ENCODE results near the gene PGAP6. TPM values are rescaled to one million over a fixed set of nuclear protein-coding genes. Genes with fewer than 3 reads are reported as not detected.

PGAP6 gene
- total and polyA plus RNA-seq, 2 of the 8 experiments (the other 6 are each of a cell fraction or from before 2014, with no cell fraction given): 86.8 to 364 TPM

- H3K4me2 ChIP-seq (ENCODE audit: insufficient read depth in 1 of 2, low read depth in 2 of 2, low read length in 2 of 2): peak within 1 kb of the TSS; percentile 88 to 91
- no peak within 1 kb of the TSS for H4K91ac ChIP-seq (replicated peaks; ENCODE audit: insufficient read length, low read length)
- peaks cover 5 to 38% of the 10 kb centered on the region in 2 experiments; a peak in 3 of 4 replicates for H3K79me2 ChIP-seq (ENCODE audit: control insufficient read depth in 1 of 2, insufficient read depth in 2 of 2, low read length in 2 of 2)
- H3K4me3 ChIP-seq (ENCODE audit: extremely low read depth in 1 of 4, insufficient read depth in 2 of 4, low read depth in 3 of 4, low read length in 4 of 4): peak within 1 kb of the TSS; percentile 63 to 89 (median 74)
- H3K56ac ChIP-seq (replicated peaks; ENCODE audit: insufficient read length, low read depth, low read length): no peak within 1 kb of the TSS
- H3K27ac ChIP-seq (ENCODE audit: low read depth, low read length): no peak within 1 kb of the TSS
- no peak within 1 kb of the TSS for H2BK15ac ChIP-seq (ENCODE audit: low read length)
- no peak within 1 kb of the TSS for H3K23ac ChIP-seq (ENCODE audit: insufficient read length)
- H3K36me3 ChIP-seq (ENCODE audit: control insufficient read depth in 2 of 4, insufficient read depth in 4 of 4, low read length in 3 of 4): 0 out of 8 replicates have a peak, but pooled peaks cover 0 to 3% (median 0%) of the 10 kb centered on the region in 4 experiments
- DNase-seq (ENCODE audit: low read depth in 1 of 2, low spot score in 2 of 2): peak; percentile 94 to 100
- H2AFZ ChIP-seq (ENCODE audit: low read length): no peak within 1 kb of the TSS
- ChIA-PET CTCF (ENCODE audit: partially characterized antibody) (interaction anchor here (0.6 to 2.0 kb wide), 6 partner anchors 13 to 247 kb away, joined by 3 to 9 read pairs (median 5); partner anchors contain the start of gene FAM234A), POLR2A (ENCODE audit: partially characterized antibody) (interaction anchor here (0.9 to 2.7 kb wide), 5 partner anchors 9 to 123 kb away, joined by 3 to 12 read pairs (median 5); partner anchors contain the start of gene LUC7L)
- peak within 1 kb of the TSS; percentile 78 for H3K4ac ChIP-seq (replicated peaks; ENCODE audit: insufficient read length, low read depth, low read length)
- no peaks in the 10 kb centered on the region for H3K27me3 ChIP-seq (replicated peaks in 1 of 4; ENCODE audit: control insufficient read depth in 3 of 4, extremely low read depth in 1 of 4, insufficient read depth in 3 of 4, low read length in 3 of 4)
- H3K4me1 ChIP-seq (replicated peaks in 1 of 4; ENCODE audit: control insufficient read depth in 3 of 4, insufficient read depth in 4 of 4, low read length in 3 of 4): peaks cover 0 to 4% (median 2%) of the 10 kb centered on the region in 4 experiments; a peak in 4 of 7 replicates
- H3K9me3 ChIP-seq (ENCODE audit: insufficient read depth in 2 of 2, low read depth in 1 of 2, low read length in 1 of 2): no peaks in the 10 kb centered on the region
- H2BK20ac ChIP-seq (ENCODE audit: low read length): no peak within 1 kb of the TSS
- 12% methylated on average over 5 of the region's 113 CpGs; no CpG with 5 or more reads in 1 of the 2 experiments for WGBS, 2 experiments (ENCODE audit: extremely low coverage in 1 of 2, insufficient coverage in 1 of 2, insufficient read length in 1 of 2, insufficient replicate concordance in 2 of 2, low coverage in 1 of 2, low lambda C conversion rate in 2 of 2, missing lambda C conversion rate in 1 of 2)
- peaks cover 8 to 14% of the 10 kb centered on the region in 2 experiments for H4K20me1 ChIP-seq (replicated peaks in 1 of 2; ENCODE audit: control insufficient read depth in 1 of 2, insufficient read depth in 2 of 2, low read length in 2 of 2)
- H2AK5ac ChIP-seq (ENCODE audit: low read depth, low read length): no peak within 1 kb of the TSS
- no peak within 1 kb of the TSS for H2BK120ac ChIP-seq (replicated peaks; ENCODE audit: low read depth, low read length)
- H3K14ac ChIP-seq (ENCODE audit: insufficient read length): no peak within 1 kb of the TSS
- FAIRE-seq: no peak
- H2BK12ac ChIP-seq (ENCODE audit: low read depth, low read length): peak within 1 kb of the TSS; percentile 39; the same call in 1 of the 2 replicates
- H3K79me1 ChIP-seq (ENCODE audit: low read depth, low read length): peaks cover 18% of the 10 kb centered on the region
- peak within 1 kb of the TSS; percentile 45 to 95 (median 60) for H3K9ac ChIP-seq (replicated peaks in 1 of 4; ENCODE audit: extremely low read depth in 1 of 4, low read depth in 3 of 4, low read length in 3 of 4)
- peaks cover 7% of the 10 kb centered on the region; the same call in 1 of the 2 replicates for H3K23me2 ChIP-seq (ENCODE audit: low read depth, low read length)
- H2BK5ac ChIP-seq (ENCODE audit: low read depth, low read length): peak within 1 kb of the TSS; percentile 44; the same call in 1 of the 2 replicates
- no peak within 1 kb of the TSS for H4K5ac ChIP-seq (ENCODE audit: insufficient read length, low read depth, low read length)
- H3K18ac ChIP-seq (ENCODE audit: extremely low read depth, low read length): no peak within 1 kb of the TSS; the same call in 1 of the 2 replicates
- peak within 1 kb of the TSS; percentile 68 for H4K8ac ChIP-seq (ENCODE audit: extremely low read depth, insufficient read depth, low read length)
- TF ChIP-seq E2F6 (IDR thresholded peaks at IDR 0.05) (peak; percentile 27; the same call in 1 of the 2 replicates), EZH2 (IDR thresholded peaks at IDR 0.05; ENCODE audit: low read depth, low read length, severe bottlenecking) (no peak), RAD21 (IDR thresholded peaks at IDR 0.05 in 1 of 2, conservative IDR thresholded peaks at IDR 0.05 in 1 of 2; ENCODE audit: low read depth in 2 of 2, low read length in 2 of 2) (peak; percentile 34 to 62; a peak in 3 of 4 replicates), CTCF (IDR thresholded peaks at IDR 0.05; ENCODE audit: control extremely low read depth in 1 of 3, insufficient read depth in 1 of 3, low read depth in 1 of 3, low read length in 3 of 3) (peak; percentile 44 to 64 (median 51)), EGR1 (IDR thresholded peaks at IDR 0.05; ENCODE audit: borderline replicate concordance, low read depth, low read length) (peak; percentile 60; the same call in 1 of the 2 replicates), PHF8 (conservative IDR thresholded peaks at IDR 0.05; ENCODE audit: low read depth, low read length) (peak; percentile 60; the same call in 1 of the 2 replicates)
Measured at GRCh38 chr16:352547-353403, 29.0 kb downstream of the PGAP6 start, which contains the start of gene AXIN1. AXIN1 (minus strand) TSS chr16:352723; CDS start chr16:347025, 5,698 bp downstream.

Data from H1 (cell line).